ENCODE data around the gene CST11. TPM values are rescaled to one million over a fixed set of nuclear protein-coding genes. Genes with fewer than 3 reads are reported as not detected.

Gene CST11
- total and polyA plus RNA-seq, 9 of the 15 experiments (the other 6 are each of a cell fraction or from before 2014, with no cell fraction given), result not detected

- H3K4me1 ChIP-seq (replicated peaks in 1 of 2; ENCODE audit: control insufficient read depth in 2 of 2, insufficient read depth in 2 of 2, low read length in 2 of 2), result peaks cover 8 to 13% of the 10 kb centered on the region in 2 experiments; a peak in 4 of 5 replicates
- FAIRE-seq (no peak), ATAC-seq (no peak), DNase-seq (ENCODE audit: extremely low read depth in 1 of 4, low spot score in 3 of 4) (no peak)
- 62% methylated on average over 6 of the region's 6 CpGs for WGBS (ENCODE audit: insufficient coverage, low coverage, missing lambda C conversion rate)
- CTCF ChIA-PET (ENCODE audit: low intra/inter-chr PET ratio), result no interaction called here
- H4K20me1 ChIP-seq (replicated peaks; ENCODE audit: control insufficient read depth, insufficient read depth, low read length), result no peaks in the 10 kb centered on the region
- POLR2A ChIA-PET, result interaction anchor here (0.6 to 0.7 kb wide), 3 partner anchors 16 to 470 kb away, joined by 3 read pairs; no protein-coding TSS in a partner anchor
- H2AFZ ChIP-seq (ENCODE audit: low read depth, low read length), result no peak overlapping the region
- H3K9ac ChIP-seq (ENCODE audit: insufficient read depth in 1 of 2, low read depth in 2 of 2, low read length in 2 of 2), result no peak overlapping the region
- no TSS peak for BruUV-seq (replicated peaks)
- no peak overlapping the region for H3K4me3 ChIP-seq
- in situ Hi-C loops (cut with MboI) (no loop called here), intact Hi-C loops (cut with micrococcal nuclease) (no loop called here)
- H3K36me3 ChIP-seq (ENCODE audit: control insufficient read depth, insufficient read depth, low read length), result peaks cover 5% of the 10 kb centered on the region; the same call in 2 of the 3 replicates
- H3K9me3 ChIP-seq (replicated peaks; ENCODE audit: control insufficient read depth, insufficient read depth, low read depth, low read length), result no peaks in the 10 kb centered on the region
- no peaks in the 10 kb centered on the region for H3K27me3 ChIP-seq (ENCODE audit: control insufficient read depth in 2 of 2, insufficient read depth in 2 of 2, low read length in 2 of 2)
- H3K79me2 ChIP-seq (ENCODE audit: control insufficient read depth, insufficient read depth, low read length), result peaks cover 96% of the 10 kb centered on the region
- H3K4me2 ChIP-seq (ENCODE audit: insufficient read depth, low read length), result no peak overlapping the region
- H3K9me1 ChIP-seq (ENCODE audit: control insufficient read depth, insufficient read depth, low read length), result no peaks in the 10 kb centered on the region
- peak overlapping the region; percentile 32; the same call in 1 of the 3 replicates for H3K27ac ChIP-seq (ENCODE audit: extremely low read depth, low read depth, low read length)
- TF ChIP-seq L3MBTL2 (IDR thresholded peaks at IDR 0.05) (peak; percentile 63; the same call in 1 of the 2 replicates), ZNF253 (CRISPR knock-in tag; conservative IDR thresholded peaks at IDR 0.05) (no peak), PRMT5 (CRISPR knock-in tag; IDR thresholded peaks at IDR 0.05) (no peak), IRF9 (tag; IDR thresholded peaks at IDR 0.05) (no peak), E2F6 (IDR thresholded peaks at IDR 0.05; ENCODE audit: borderline replicate concordance in 1 of 2, extremely low read depth in 1 of 2, insufficient read depth in 1 of 2, insufficient read length in 1 of 2, low read depth in 1 of 2, low read length in 1 of 2, poor library complexity in 1 of 2, severe bottlenecking in 1 of 2) (peak in 1 of 2 experiments; percentile 47), ZNF24 (IDR thresholded peaks at IDR 0.05) (no peak), MGA (IDR thresholded peaks at IDR 0.05) (peak; percentile 75)
These were observed 36.6 kb downstream of the CST11 start for GRCh38 chr20:23415959-23416583.
